IMR-90 (cell line): ENCODE data around the gene LDHD. TPM values are rescaled to one million over a fixed set of nuclear protein-coding genes. Genes with fewer than 3 reads are reported as not detected.

ENCODE experiments used
- ATAC-seq: fragments of 200-7000 bp; cut with Tn5 transposase; 2 replicates; pipeline ENCODE4 v1.9.1; 2020; ENCODE audit warnings: low read depth, mild to moderate bottlenecking, moderate library complexity
- BruUV-seq: library from RNA; stranded (reverse); fragments of 400-500 nt; replicated peaks from 2 replicates; lab custom pipeline; 2021; lab: Mats Ljungman, UMichigan
- CTCF ChIA-PET: fragments of 300-600 bp; formaldehyde crosslinking; extraction: SDS; loops from one replicate; lab custom pipeline; 2021; ENCODE audit warnings: antibody characterized with exemption; lab: Yijun Ruan, JAX
- POLR2A ChIA-PET: fragments of 300-600 bp; sonication (Branson Sonifier 250); formaldehyde crosslinking; loops from one replicate; lab custom pipeline; 2022; ENCODE audit warnings: antibody characterized with exemption; ENCODE audit not compliant: unreplicated experiment; lab: Charles Lee
- DNase-seq: peaks from one replicate; pipeline ENCODE4 v3.0.0; 2013
- H2AFZ ChIP-seq: replicated peaks from 2 replicates; pipeline ENCODE3; 2013; ENCODE audit warnings: low read length, mild to moderate bottlenecking; ENCODE audit not compliant: poor library complexity
- H2AK5ac ChIP-seq: 2 replicates; pipeline ENCODE4 v1.6.1; 2013; ENCODE audit warnings: low read depth, low read length, inconsistent platforms
- H2AK9ac ChIP-seq: replicated peaks from 2 replicates; pipeline ENCODE3; 2013; ENCODE audit warnings: mild to moderate bottlenecking, low read depth, low read length, moderate library complexity; ENCODE audit not compliant: poor library complexity
- H2BK120ac ChIP-seq: 2 replicates; pipeline ENCODE4 v1.6.1; 2013; ENCODE audit warnings: low read depth, low read length, inconsistent platforms
- H2BK15ac ChIP-seq: 3 replicates; pipeline ENCODE4 v1.6.1; 2013; ENCODE audit warnings: low read depth, low read length, inconsistent platforms
- H2BK20ac ChIP-seq: 2 replicates; pipeline ENCODE4 v1.6.1; 2013; ENCODE audit warnings: low read depth, mild to moderate bottlenecking, inconsistent platforms, low read length, moderate library complexity
- H2BK5ac ChIP-seq: 2 replicates; pipeline ENCODE4 v1.6.1; 2013; ENCODE audit warnings: mild to moderate bottlenecking, low read depth, low read length, inconsistent platforms; ENCODE audit not compliant: poor library complexity, severe bottlenecking
- H3K14ac ChIP-seq: replicated peaks from 2 replicates; pipeline ENCODE4 v1.6.1; 2013; ENCODE audit warnings: low read depth, low read length, inconsistent platforms
- H3K18ac ChIP-seq: 2 replicates; pipeline ENCODE4 v1.6.1; 2013; ENCODE audit warnings: low read depth, low read length, control low read depth
- H3K23ac ChIP-seq: 2 replicates; pipeline ENCODE4 v1.6.1; 2013; ENCODE audit warnings: low read depth, low read length, inconsistent platforms
- H3K27ac ChIP-seq: 2 replicates; pipeline ENCODE4 v1.5.1; 2013; ENCODE audit warnings: mild to moderate bottlenecking, control low read depth, low read length; ENCODE audit not compliant: insufficient read depth
- H3K27me3 ChIP-seq: 2 replicates; pipeline ENCODE4 v1.6.1; 2013; ENCODE audit warnings: low read length; ENCODE audit not compliant: control insufficient read depth, insufficient read depth
- H3K36me3 ChIP-seq: 2 replicates; pipeline ENCODE4 v1.6.1; 2013; ENCODE audit warnings: low read length, mixed read lengths; ENCODE audit not compliant: control insufficient read depth, insufficient read depth
- H3K4ac ChIP-seq: 2 replicates; pipeline ENCODE4 v1.6.1; 2013; ENCODE audit warnings: low read depth, low read length, inconsistent platforms
- H3K4me1 ChIP-seq: 2 replicates; pipeline ENCODE4 v1.6.1; 2013; ENCODE audit warnings: low read length, mixed read lengths; ENCODE audit not compliant: control insufficient read depth, insufficient read depth
- H3K4me2 ChIP-seq: 2 replicates; pipeline ENCODE4 v1.6.1; 2013; ENCODE audit warnings: low read depth, mild to moderate bottlenecking, control low read depth, low read length, moderate library complexity
- H3K4me3 ChIP-seq: 2 replicates; pipeline ENCODE4 v1.5.1; 2013; ENCODE audit warnings: low read depth, mild to moderate bottlenecking, control low read depth, low read length, moderate library complexity; ENCODE audit not compliant: insufficient read depth
- H3K56ac ChIP-seq: 2 replicates; pipeline ENCODE4 v1.6.1; 2013; ENCODE audit warnings: low read length, inconsistent platforms; ENCODE audit not compliant: insufficient read depth; ENCODE audit errors: extremely low read depth
- H3K79me1 ChIP-seq, 2 experiments: 2 replicates each; pipeline ENCODE4 v1.6.1; 2013; ENCODE audit warnings: low read length in 2 of 2, inconsistent platforms in 1 of 2, low read depth in 1 of 2
- H3K9ac ChIP-seq: 2 replicates; pipeline ENCODE4 v1.6.1; 2013; ENCODE audit warnings: low read depth, low read length, control low read depth
- H3K9me1 ChIP-seq: 2 replicates; pipeline ENCODE4 v1.6.1; 2013; ENCODE audit warnings: low read length, inconsistent platforms; ENCODE audit not compliant: insufficient read depth
- H3K9me3 ChIP-seq: 2 replicates; pipeline ENCODE4 v1.6.1; 2013; ENCODE audit warnings: low read length; ENCODE audit not compliant: control insufficient read depth, insufficient read depth
- H4K20me1 ChIP-seq: 2 replicates; pipeline ENCODE4 v1.6.1; 2013; ENCODE audit warnings: low read length, inconsistent platforms; ENCODE audit not compliant: insufficient read depth
- H4K5ac ChIP-seq: 2 replicates; pipeline ENCODE4 v1.6.1; 2013; ENCODE audit warnings: mild to moderate bottlenecking, low read depth, low read length, control low read depth
- H4K8ac ChIP-seq, 2 experiments: 2 replicates each; pipeline ENCODE4 v1.6.1; 2013; ENCODE audit warnings: low read depth in 2 of 2, low read length in 2 of 2, control low read depth in 1 of 2, inconsistent platforms in 1 of 2
- H4K91ac ChIP-seq: 2 replicates; pipeline ENCODE4 v1.6.1; 2013; ENCODE audit warnings: low read depth, low read length, inconsistent platforms; ENCODE audit not compliant: insufficient read depth
- BHLHE40 ChIP-seq: fragments of 150-350 bp; IDR thresholded peaks from 2 replicates; pipeline ENCODE4 v1.6.1; 2016; ENCODE audit warnings: mild to moderate bottlenecking, low read depth, low read length
- CEBPB ChIP-seq: IDR thresholded peaks from 2 replicates; pipeline ENCODE4 v1.6.1; 2012; ENCODE audit warnings: low read depth, low read length, improper control_type of control experiment
- CHD1 ChIP-seq: IDR thresholded peaks from 2 replicates; pipeline ENCODE4 v1.6.1; 2012; ENCODE audit warnings: low read depth, low read length, improper control_type of control experiment
- FOS ChIP-seq: fragments of 150-350 bp; IDR thresholded peaks from 2 replicates; pipeline ENCODE4 v1.6.1; 2016; ENCODE audit warnings: low read depth, low read length
- MXI1 ChIP-seq: IDR thresholded peaks from 2 replicates; pipeline ENCODE4 v1.6.1; 2012; ENCODE audit warnings: low read depth, mild to moderate bottlenecking, low read length, moderate library complexity, borderline replicate concordance
- NFE2L2 ChIP-seq: fragments of 150-350 bp; IDR thresholded peaks from 2 replicates; pipeline ENCODE4 v1.6.1; 2016; ENCODE audit warnings: low read depth, mild to moderate bottlenecking, low read length
- POLR2A ChIP-seq: IDR thresholded peaks from 2 replicates; pipeline ENCODE4 v1.6.1; 2012; ENCODE audit warnings: mild to moderate bottlenecking, low read depth, low read length
- RAD21 ChIP-seq: IDR thresholded peaks from 2 replicates; pipeline ENCODE4 v1.6.1; 2012; ENCODE audit warnings: low read length, improper control_type of control experiment
- RCOR1 ChIP-seq: IDR thresholded peaks from 2 replicates; pipeline ENCODE4 v1.6.1; 2012; ENCODE audit warnings: mild to moderate bottlenecking, low read length, improper control_type of control experiment; ENCODE audit not compliant: insufficient replicate concordance
- RFX5 ChIP-seq: IDR thresholded peaks from 2 replicates; pipeline ENCODE4 v1.8.0; 2012; ENCODE audit warnings: low read depth, mild to moderate bottlenecking, low read length, moderate library complexity
- SMC3 ChIP-seq: fragments of 150-350 bp; IDR thresholded peaks from 2 replicates; pipeline ENCODE4 v1.6.1; 2016; ENCODE audit warnings: low read depth, mild to moderate bottlenecking, antibody characterized with exemption, low read length, moderate library complexity
- WGBS, 2 experiments: methylation state at CpG; one replicate each; pipeline versions ENCODE4 v1.1.5 to v1.1.7; 2013; ENCODE audit warnings: missing lambda C conversion rate in 2 of 2; ENCODE audit not compliant: insufficient read length in 1 of 2; ENCODE audit errors: extremely low coverage in 2 of 2; 5-methylcytosine and 5-hydroxymethylcytosine counted together
- dilution Hi-C: fragments of 300-500 bp; cut with HindIII; formaldehyde crosslinking; loops from one replicate; pipeline ENCODE4 v1.14.3; 2018; ENCODE audit warnings: low sequenced_read_pairs; ENCODE audit not compliant: unreplicated experiment
- in situ Hi-C: fragments of 300-500 bp; cut with MboI; formaldehyde crosslinking; loops from 3 replicates; pipeline ENCODE4 v1.14.3; 2019; ENCODE audit warnings: low sequenced_read_pairs, inconsistent platforms, mixed read lengths
- intact Hi-C: fragments of 100-400 bp; cut with micrococcal nuclease; formaldehyde crosslinking; loops from 2 replicates; pipeline ENCODE4 v1.10.0; 2022
- polyA plus RNA-seq, 3 experiments: library from polyadenylated mRNA; depleted of rRNA; stranded (reverse); fragments of >200 nt; gene quantifications; 2 replicates each; pipeline ENCODE4 v1.2.3, GENCODE V29; 2012; ENCODE audit warnings: low replicate concordance in 1 of 3
- total RNA-seq: library from RNA; depleted of rRNA; stranded (reverse); fragments of >200 nt; gene quantifications from 2 replicates; pipeline ENCODE4 v1.2.3, GENCODE V29; 2012
- TF ChIP-seq, protein P1 (sequence below): fragments of 150-350 bp; IDR thresholded peaks from 2 replicates; pipeline ENCODE4 v1.6.1; 2016; ENCODE audit warnings: low read depth, mild to moderate bottlenecking, low read length, moderate library complexity, borderline replicate concordance
- TF ChIP-seq, protein P2 (sequence below): fragments of 150-350 bp; IDR thresholded peaks from 2 replicates; pipeline ENCODE4 v1.6.1; 2017; ENCODE audit warnings: mild to moderate bottlenecking, antibody characterized with exemption, low read length, low read depth

LDHD gene
- total and polyA plus RNA-seq, 2 of the 4 experiments (the other 2 are of a cell fraction): under 0.01 to 0.26 TPM

DNA sequence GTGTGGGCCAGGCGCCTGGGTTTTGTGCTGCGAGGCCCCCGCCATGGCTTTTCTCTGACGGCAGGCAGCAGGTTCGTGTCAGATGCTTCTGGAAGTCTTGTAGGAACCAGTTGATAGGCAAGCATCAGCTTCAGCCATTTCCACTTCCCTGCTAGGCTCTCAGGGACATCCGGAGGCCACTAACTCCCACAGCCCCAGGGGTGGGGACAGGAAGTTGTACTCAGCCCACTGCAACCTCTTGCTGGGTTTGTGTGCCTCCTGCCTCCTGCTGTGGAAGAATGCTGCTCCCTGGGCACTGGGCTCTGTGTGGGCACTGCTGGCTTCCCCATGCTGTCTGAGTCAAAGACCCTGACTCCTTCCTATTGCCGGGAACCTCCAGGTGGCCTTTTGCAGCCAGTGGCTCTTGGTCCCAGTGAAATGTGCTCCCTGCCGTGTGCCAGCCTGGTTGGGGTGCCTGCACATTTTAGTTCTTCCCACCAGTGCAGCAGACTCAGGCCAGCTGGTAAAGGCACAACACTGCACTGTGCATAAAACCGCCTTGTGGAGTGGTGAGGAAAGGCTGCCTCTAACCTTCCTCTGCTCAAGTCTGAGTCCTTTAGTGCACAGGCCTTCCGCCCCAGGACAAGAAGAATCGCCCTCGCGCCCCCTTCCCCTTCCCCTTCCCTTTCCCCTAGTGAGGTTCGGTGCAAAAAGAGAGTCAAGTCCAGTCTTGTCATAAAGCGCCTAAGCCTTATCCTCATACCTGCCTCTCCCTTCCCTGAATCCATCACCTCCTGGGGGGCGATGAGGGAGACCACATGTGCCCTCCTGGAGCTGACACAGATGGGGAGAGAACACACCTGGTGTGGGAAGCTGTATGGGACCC is 16.6 kb downstream of the LDHD start:
- H3K9me3 ChIP-seq: no peaks in the 10 kb centered on the region
- dilution Hi-C loops (no loop called here), in situ Hi-C loops (no loop called here), intact Hi-C loops (no loop called here)
- H3K27me3 ChIP-seq: no peaks in the 10 kb centered on the region
- H3K23ac ChIP-seq: 0 out of 2 replicates have a peak overlapping the region, but pooled peaks have one; percentile 14
- H3K18ac ChIP-seq: no peak overlapping the region
- H3K4me3 ChIP-seq: no peak overlapping the region
- H4K20me1 ChIP-seq: no peaks in the 10 kb centered on the region
- H3K4ac ChIP-seq: peak overlapping the region; percentile 57; the same call in 1 of the 2 replicates
- peak overlapping the region; percentile 86 for H2AK9ac ChIP-seq
- H2BK120ac ChIP-seq: no peak overlapping the region
- peaks cover 19% of the 10 kb centered on the region for H3K9me1 ChIP-seq
- 0 out of 2 replicates have a peak, but pooled peaks have one; percentile 35 for ATAC-seq
- peak overlapping the region; percentile 65; the same call in 1 of the 2 replicates for H3K14ac ChIP-seq
- no peak overlapping the region for H3K56ac ChIP-seq
- POLR2A ChIA-PET: interaction anchor here (0.7 kb wide), 1 partner anchor 113 kb away, joined by 4 read pairs; no protein-coding TSS in a partner anchor
- peaks cover 12% of the 10 kb centered on the region; the same call in 1 of the 2 replicates for H3K4me1 ChIP-seq
- no peak overlapping the region for H3K4me2 ChIP-seq
- H2BK20ac ChIP-seq: no peak overlapping the region
- 90% methylated on average over 2 of the region's 16 CpGs; no CpG with 5 or more reads in 1 of the 2 experiments for WGBS, 2 experiments
- no TSS peak for BruUV-seq
- CTCF ChIA-PET: no interaction called here
- H3K9ac ChIP-seq: no peak overlapping the region
- peak overlapping the region; percentile 61 for H2AK5ac ChIP-seq
- H4K91ac ChIP-seq: 0 out of 2 replicates have a peak overlapping the region, but pooled peaks have one; percentile 9
- peaks cover 4% of the 10 kb centered on the region; the same call in 1 of the 2 replicates for H3K36me3 ChIP-seq
- no peak overlapping the region for H2BK5ac ChIP-seq
- no peak for DNase-seq
- H4K8ac ChIP-seq: peak overlapping the region in 1 of 2 experiments; percentile 64; a peak in 2 of 4 replicates
- H3K27ac ChIP-seq: no peak overlapping the region; the same call in 1 of the 2 replicates
- H2BK15ac ChIP-seq: no peak overlapping the region
- peaks cover 16 to 42% of the 10 kb centered on the region in 2 experiments for H3K79me1 ChIP-seq
- H4K5ac ChIP-seq: no peak overlapping the region
- H2AFZ ChIP-seq: peak overlapping the region; percentile 46
- TF ChIP-seq BHLHE40 (no peak), RCOR1 (no peak), CHD1 (no peak), NFE2L2 (no peak), POLR2A (no peak), RAD21 (no peak), SMC3 (no peak), CEBPB (no peak), MXI1 (no peak), RFX5 (no peak), FOS (no peak)
- TF ChIP-seq, protein P1, sequence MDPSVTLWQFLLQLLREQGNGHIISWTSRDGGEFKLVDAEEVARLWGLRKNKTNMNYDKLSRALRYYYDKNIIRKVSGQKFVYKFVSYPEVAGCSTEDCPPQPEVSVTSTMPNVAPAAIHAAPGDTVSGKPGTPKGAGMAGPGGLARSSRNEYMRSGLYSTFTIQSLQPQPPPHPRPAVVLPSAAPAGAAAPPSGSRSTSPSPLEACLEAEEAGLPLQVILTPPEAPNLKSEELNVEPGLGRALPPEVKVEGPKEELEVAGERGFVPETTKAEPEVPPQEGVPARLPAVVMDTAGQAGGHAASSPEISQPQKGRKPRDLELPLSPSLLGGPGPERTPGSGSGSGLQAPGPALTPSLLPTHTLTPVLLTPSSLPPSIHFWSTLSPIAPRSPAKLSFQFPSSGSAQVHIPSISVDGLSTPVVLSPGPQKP: no peak
- TF ChIP-seq, protein P2, sequence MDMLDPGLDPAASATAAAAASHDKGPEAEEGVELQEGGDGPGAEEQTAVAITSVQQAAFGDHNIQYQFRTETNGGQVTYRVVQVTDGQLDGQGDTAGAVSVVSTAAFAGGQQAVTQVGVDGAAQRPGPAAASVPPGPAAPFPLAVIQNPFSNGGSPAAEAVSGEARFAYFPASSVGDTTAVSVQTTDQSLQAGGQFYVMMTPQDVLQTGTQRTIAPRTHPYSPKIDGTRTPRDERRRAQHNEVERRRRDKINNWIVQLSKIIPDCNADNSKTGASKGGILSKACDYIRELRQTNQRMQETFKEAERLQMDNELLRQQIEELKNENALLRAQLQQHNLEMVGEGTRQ: no peak
